Stimulated activated CD4-positive, alpha-beta T cell treated with anti-CD3 and anti-CD28 coated beads, Interleukin-4, amount 100 ng/mL, for 1 hour (primary cell): ENCODE measurements around the gene CCDC34.

Experiments used
- DNase-seq: peaks from one replicate; pipeline ENCODE4 v3.0.0-alpha.2; 2020

CCDC34 gene

GRCh38 chr11:27319072-27319471, 43.9 kb downstream of the CCDC34 start:
- no peak for DNase-seq

- no peak for DNase-seq
These were observed 45.3 kb downstream of the CCDC34 start for GRCh38 chr11:27317751-27318150.

GRCh38 chr11:27315836-27316235, 47.2 kb downstream of the CCDC34 start:
- no peak for DNase-seq

GRCh38 chr11:27313157-27313821, 49.7 kb downstream of the CCDC34 start:
- DNase-seq, result no peak

- no peak for DNase-seq
These were observed 50.9 kb downstream of the CCDC34 start for GRCh38 chr11:27312110-27312509.

DNA sequence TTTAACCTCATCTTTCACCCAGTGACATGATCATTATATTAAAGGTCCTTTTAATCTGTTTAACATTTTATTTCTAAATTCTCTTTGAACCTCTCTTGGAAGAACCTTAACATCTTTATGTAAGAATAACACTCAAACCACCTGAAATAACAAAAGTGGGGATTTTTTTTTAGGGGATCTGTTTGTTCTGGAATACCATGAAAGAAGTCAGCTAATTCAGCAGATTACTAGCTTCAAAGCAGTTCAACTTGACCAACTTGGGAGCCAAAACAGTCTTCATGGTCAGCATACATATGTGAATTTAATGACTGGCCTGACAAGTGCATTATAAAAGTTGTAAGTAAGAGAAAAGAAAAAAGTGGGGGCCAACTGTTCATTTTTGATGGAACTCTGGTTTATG, 52.3 kb downstream of the CCDC34 start:
- no peak for DNase-seq

DNA sequence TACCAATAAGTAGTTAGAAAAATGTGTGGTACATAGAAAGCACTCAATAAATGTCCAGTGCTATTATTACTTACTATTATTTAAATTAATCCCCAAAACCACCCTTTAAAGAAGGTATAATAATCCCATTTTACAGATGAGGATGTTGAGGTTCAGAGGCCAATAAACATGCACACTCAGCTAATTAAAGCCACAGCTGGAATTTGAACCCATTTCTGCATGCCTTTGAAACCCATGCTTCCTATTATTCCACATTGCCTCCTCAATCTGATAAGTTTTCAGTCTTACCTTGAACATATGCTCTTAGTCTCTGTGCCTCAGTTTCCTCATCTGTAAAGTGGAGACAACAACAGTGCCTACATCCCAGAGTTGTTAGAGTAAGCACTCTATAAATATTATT, 52.8 kb downstream of the CCDC34 start:
- no peak for DNase-seq

DNA sequence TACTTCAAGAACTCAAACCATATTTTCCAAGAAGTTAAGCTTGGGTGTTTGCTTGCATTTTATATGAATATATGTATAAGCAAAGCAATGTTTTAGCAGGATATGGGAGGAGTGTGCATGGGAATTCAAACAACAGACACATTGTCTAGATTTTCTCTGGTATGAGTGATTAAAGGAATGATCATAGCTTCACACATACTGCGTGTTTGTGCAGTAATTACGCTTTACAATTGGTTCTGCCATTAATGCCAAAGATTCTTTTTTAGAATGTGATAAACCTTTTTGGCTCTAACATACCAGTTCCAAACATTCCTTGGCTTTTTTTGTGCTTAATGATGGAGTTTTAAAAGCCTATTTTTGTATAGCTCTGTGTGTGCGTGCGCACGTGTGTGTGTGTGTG, 54.0 kb downstream of the CCDC34 start:
- no peak for DNase-seq

DNA sequence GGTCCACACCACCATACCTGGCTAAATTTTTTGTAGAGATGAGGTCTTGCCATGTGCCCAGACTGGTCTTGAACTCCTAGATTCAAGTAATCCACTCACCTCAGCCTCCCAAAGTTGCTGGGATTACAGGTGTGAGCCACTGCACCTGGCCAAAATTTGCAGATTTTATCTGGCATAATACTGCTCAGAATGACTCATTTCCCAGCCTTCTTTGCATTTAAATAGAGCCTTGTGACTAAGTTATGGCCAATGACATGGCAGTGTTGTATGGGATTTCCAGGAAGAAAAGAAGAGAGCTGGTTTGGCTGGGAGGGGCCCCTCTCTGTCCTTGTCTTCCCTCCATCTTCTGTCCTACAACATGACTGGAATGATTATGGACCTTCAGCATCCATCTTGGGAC, 55.8 kb downstream of the CCDC34 start:
- no peak for DNase-seq

- no peak for DNase-seq
These were observed 57.3 kb downstream of the CCDC34 start for GRCh38 chr11:27305751-27306150.

GRCh38 chr11:27304514-27304913, 58.5 kb downstream of the CCDC34 start:
- DNase-seq, result no peak

DNA sequence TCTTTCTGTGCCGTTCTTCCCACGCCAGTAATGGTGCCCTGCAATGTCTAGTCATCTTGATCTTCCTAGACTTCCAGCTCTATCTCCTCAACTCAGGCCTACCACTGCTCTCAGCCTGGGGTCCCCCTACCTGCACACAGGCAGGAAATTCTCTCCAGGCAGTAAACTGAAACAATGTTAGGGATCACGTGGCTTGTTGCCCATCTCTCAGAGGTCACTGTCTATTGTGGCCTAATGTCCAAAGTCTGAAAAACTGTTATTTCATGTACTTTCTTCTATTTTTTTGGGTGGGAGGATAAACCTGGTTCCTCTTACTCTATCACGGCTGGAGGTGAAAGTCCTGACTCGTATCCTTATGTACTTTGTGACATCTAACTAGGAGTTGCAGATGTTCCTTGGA, 59.1 kb downstream of the CCDC34 start:
- no peak for DNase-seq

DNA sequence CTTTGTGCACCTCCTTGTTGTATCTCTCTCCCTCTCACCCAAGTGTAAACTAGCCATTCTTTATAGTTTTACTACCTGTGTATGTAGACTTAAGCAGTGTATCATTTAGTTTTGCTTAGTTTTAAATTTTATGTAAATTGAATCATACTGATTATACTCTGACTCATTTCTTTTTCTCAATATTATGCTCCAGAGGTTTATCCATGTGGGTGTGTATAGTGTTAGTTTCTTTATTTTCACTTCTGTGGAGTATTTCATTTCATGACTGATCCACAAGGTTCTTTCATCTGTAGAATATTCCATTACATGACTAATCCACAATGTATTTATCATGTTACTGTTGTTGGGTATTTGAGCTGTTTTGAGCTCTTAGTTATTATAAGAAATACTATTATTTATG, 62.0 kb downstream of the CCDC34 start:
- DNase-seq, result no peak

GRCh38 chr11:27297616-27298015, 65.4 kb downstream of the CCDC34 start:
- no peak for DNase-seq

DNA sequence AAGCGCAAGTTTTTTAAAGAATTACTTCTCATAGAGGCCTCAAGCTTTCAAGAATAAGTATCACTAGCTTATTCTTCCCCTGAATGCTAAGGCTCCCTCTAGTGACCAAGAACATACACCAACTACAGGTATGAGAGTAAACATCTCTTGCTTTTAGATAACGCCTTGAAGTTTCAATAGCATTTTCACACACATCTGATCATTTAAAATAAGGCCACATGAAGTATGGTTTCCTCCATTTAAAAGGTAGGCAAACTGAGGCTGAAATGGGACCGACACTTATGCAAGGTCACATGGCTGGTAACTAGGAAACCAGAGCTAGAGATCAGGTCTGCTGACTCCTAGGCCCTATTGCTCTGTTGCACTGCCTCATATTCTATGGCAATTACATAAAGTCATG, 66.5 kb downstream of the CCDC34 start:
- DNase-seq, result no peak

DNA sequence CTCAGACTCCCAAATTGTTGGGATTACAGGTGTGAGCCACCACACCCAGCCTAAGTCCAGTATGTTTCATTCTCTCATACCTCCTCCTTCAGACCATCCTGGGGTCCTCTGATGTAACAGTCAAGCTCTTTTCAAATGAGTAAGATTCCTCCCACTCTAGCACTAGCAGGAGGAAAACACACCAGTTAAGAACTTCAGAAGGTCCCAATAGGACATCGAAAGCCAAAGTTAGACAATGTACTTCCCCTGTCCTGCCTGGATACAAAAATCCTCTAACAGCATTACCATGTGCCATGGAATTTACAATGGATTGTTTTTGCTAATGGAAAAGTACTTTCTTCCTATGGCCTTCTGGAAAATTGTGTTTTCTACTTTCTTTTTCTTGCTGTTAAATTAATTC, 67.1 kb downstream of the CCDC34 start:
- DNase-seq, result no peak

DNA sequence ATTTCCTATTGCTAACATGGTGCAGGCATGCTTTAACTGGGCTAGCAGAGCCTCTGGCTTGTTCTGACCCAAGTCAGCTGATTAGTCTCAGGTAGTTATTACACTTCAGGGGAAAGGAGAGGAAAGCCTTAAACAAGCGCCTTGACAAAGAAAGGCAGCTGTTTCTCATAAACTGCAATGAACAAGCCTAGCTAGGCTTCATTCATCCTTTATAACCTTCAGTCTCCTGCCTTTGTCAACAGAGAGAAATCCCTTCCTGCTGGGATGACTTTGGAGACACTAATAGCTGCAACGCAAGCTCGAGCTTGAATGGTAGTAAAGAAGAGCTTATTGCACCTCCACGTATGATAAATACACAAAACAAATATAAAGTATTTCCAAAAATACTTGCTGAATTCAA, 68.4 kb downstream of the CCDC34 start:
- DNase-seq, result no peak

- DNase-seq, result no peak
These were observed 69.2 kb downstream of the CCDC34 start for GRCh38 chr11:27293515-27294417.

DNA sequence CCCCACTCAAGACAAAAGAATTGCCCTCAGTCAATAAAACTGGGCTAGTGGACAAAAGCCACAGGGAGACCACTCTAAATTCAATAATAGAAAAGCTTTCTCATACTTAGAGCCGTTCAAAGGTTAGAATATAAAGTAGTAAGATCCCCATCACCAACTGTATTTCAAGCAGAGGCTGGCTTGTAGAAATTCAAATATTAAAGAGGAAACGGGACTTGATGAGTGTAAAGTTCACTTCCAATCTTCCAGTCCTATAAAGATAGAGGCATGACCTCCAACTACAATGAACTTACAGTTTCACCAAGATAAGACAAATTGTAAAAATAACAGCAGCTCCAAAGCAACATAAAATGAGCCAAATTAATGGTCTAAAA, 70.4 kb downstream of the CCDC34 start:
- no peak for DNase-seq

DNA sequence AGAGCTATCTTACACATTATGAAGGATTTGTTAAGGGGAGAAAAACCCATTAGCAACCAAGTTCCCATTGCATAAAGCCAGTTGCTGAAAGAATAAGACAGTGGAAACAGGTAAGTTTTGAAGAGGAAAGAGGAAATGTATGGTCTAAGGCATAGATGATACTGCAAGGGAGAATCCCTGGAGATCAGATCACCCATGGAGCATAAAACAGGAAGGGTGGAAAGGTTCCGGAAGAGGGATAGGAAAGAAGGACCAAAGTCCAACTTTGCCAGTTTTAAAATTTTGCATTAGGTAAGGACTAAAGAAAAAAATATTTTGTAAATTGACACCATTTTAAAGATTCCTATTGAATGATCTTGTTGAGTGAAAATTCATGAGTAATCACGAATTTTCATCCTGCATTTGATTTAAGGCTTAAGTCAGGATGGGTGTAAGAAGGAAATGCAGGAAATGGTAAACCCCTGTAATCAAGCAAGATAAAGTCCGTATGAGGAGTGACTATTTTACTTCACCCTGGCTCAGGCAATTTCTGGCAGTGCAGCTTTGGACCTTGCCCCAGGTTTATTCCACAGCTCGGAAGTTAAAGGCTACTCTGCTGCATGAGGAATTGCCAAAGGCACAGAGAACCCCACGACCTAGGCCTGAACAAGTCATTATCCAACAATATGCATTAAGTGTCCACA, 70.9 kb downstream of the CCDC34 start:
- DNase-seq, result no peak

DNA sequence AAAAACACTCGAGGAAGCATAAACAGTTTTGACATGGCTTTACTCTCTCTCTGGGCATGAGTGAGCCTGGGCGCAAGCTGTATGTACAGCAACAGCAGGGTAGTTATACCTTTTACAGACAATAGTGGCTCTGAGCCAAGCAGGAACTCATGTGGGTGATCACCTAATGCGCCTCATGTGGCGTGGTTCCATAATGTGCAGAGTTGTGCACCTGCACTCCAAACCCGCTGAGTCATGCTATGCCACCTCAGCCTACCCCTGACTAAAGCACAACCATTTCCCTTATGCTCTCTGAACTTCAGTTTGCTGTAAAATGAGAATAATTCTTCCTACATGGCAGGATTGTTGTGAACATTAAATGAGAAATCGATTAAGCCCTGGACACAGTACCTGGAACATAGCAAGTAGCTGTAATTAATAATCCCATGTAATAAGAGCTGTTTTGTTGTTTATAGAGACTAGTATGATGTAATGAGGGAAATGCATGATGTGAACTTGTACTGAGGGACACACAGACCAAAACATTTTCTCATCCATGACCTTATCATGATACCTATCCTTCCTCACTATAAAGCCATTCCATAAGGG, 71.6 kb downstream of the CCDC34 start:
- no peak for DNase-seq

DNA sequence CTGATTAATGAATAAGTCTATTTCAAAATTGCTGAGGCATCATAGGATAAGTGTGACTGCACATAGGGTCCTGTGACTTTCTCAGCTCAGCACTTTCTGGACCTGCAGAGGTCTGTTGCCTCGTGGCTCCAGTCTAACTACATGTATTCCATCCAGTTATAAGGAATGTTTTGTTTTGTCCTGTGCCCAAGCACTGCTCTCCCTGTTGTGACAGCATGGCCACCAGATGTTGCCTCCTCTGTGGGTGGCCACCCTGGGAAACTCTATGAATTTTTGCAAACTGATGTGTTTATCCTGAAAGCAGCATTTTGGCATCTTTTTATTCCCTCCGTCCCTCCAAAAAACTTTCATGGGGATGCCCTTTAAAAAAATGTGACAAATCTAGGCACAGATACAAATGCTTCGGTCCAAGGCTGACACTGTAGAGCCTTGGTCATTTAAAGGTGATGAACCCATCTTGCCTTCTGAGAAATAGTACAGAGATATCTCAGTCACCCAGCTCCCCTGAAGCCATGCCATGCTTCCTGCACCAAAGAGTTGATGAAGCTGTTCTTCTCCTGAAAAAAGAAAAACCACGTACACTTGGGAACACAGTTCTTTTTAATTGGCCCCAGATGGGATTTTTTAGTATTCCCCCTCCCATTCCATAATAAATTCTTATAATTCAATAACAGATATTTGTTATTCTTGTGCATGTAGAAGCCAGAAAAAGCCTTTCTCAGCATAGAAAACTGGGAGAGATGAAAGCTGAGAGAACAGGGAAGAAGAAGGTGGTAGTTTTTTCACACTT, 72.6 kb downstream of the CCDC34 start:
- no peak for DNase-seq
